Measurements from ENCODE around the gene CDCA4. TPM values are rescaled to one million over a fixed set of nuclear protein-coding genes. Genes with fewer than 3 reads are reported as not detected.

CDCA4 gene
- total RNA-seq, 1 experiment from 2014 or later = 57.7 TPM

DNA sequence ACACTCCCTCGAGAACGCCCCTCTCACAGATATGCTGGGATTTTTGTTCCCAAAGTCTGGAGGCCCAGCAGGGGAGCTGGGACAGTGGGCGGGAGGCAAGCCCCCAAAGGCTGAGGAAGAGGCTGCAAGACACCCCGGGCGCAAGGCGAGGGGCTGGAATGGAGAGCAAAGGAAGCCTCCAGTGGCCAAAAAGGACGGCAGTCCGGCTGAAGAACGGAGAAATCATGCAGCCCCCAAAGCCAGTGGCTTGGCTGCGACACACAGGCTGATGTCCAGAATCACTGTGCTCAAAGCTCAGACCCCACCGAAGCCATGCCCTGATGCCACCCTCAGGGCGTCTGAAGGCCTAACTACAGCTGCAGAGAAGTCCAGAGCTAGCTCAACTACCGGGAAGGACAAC lies 24.4 kb downstream of the CDCA4 start:
- TF ChIP-seq, protein P1, sequence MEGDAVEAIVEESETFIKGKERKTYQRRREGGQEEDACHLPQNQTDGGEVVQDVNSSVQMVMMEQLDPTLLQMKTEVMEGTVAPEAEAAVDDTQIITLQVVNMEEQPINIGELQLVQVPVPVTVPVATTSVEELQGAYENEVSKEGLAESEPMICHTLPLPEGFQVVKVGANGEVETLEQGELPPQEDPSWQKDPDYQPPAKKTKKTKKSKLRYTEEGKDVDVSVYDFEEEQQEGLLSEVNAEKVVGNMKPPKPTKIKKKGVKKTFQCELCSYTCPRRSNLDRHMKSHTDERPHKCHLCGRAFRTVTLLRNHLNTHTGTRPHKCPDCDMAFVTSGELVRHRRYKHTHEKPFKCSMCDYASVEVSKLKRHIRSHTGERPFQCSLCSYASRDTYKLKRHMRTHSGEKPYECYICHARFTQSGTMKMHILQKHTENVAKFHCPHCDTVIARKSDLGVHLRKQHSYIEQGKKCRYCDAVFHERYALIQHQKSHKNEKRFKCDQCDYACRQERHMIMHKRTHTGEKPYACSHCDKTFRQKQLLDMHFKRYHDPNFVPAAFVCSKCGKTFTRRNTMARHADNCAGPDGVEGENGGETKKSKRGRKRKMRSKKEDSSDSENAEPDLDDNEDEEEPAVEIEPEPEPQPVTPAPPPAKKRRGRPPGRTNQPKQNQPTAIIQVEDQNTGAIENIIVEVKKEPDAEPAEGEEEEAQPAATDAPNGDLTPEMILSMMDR (conservative IDR thresholded peaks at IDR 0.05) = no peak
- Histone ChIP-seq H2BK12ac (ENCODE audit: insufficient read length, low read depth, low read length) (no peak overlapping the region), H2BK15ac (ENCODE audit: low read depth, low read length) (no peak overlapping the region), H3K9me3 (ENCODE audit: control insufficient read depth, low read depth, low read length) (no peaks in the 10 kb centered on the region), H3K23ac (ENCODE audit: insufficient read length, low read depth, low read length) (no peak overlapping the region), H3K18ac (ENCODE audit: insufficient read length, low read depth, low read length) (no peak overlapping the region), H4K91ac (ENCODE audit: insufficient read length, low read depth, low read length) (no peak overlapping the region), H2BK20ac (ENCODE audit: low read depth, low read length, poor library complexity, severe bottlenecking) (no peak overlapping the region), H3K4me1 (ENCODE audit: insufficient read depth, low read length) (no peaks in the 10 kb centered on the region), H2AFZ (ENCODE audit: low read length) (no peak overlapping the region), H3K27me3 (ENCODE audit: insufficient read depth, low read length) (no peaks in the 10 kb centered on the region), H3K56ac (ENCODE audit: insufficient read length, low read depth, low read length) (no peak overlapping the region), H3K9ac (ENCODE audit: extremely low read depth, insufficient read length, low read length) (no peak overlapping the region), H4K20me1 (ENCODE audit: control insufficient read depth, insufficient read depth, insufficient read length) (no peaks in the 10 kb centered on the region), H2BK120ac (ENCODE audit: low read depth, low read length, poor library complexity, severe bottlenecking) (no peak overlapping the region), H4K5ac (ENCODE audit: insufficient read length, low read depth, low read length) (no peak overlapping the region), H2BK5ac (ENCODE audit: insufficient read length, low read length) (no peak overlapping the region), H3K4ac (ENCODE audit: low read depth, low read length) (no peak overlapping the region), H3T11ph (ENCODE audit: low read length) (no peak overlapping the region), H3K14ac (ENCODE audit: insufficient read depth, low read length) (no peak overlapping the region; the same call in 1 of the 2 replicates), H3K27ac (ENCODE audit: insufficient read length, low read depth, low read length) (no peak overlapping the region), H3K4me2 (ENCODE audit: insufficient read depth, insufficient read length, low read length) (no peak overlapping the region), H3K23me2 (ENCODE audit: insufficient read length, low read depth, low read length, poor library complexity, severe bottlenecking) (no peaks in the 10 kb centered on the region), H3K79me2 (ENCODE audit: insufficient read depth, low read length) (no peaks in the 10 kb centered on the region), H2AK5ac (ENCODE audit: insufficient read length, low read length) (no peak overlapping the region), H3K79me1 (ENCODE audit: insufficient read depth, low read depth, low read length, poor library complexity, severe bottlenecking) (no peaks in the 10 kb centered on the region), H4K8ac (replicated peaks; ENCODE audit: insufficient read length, low read depth, low read length) (no peak overlapping the region)
- no peaks in the 10 kb centered on the region for H3K4me1 Mint-ChIP-seq
- peaks cover 4 to 16% (median 8%) of the 10 kb centered on the region in 3 experiments for H3K36me3 Mint-ChIP-seq (ENCODE audit: insufficient read depth in 1 of 3, low read depth in 3 of 3)
- H3K9me3 Mint-ChIP-seq = peaks cover 0 to 3% of the 10 kb centered on the region in 2 experiments; a peak in 2 of 5 replicates
- DNase-seq = no peak
- H3K27me3 Mint-ChIP-seq (ENCODE audit: low read depth) = no peaks in the 10 kb centered on the region
- H3K4me3 Mint-ChIP-seq = no peak overlapping the region
- no CpG with 5 or more reads among the region's 13 CpGs for WGBS (ENCODE audit: extremely low coverage, insufficient read length, low lambda C conversion rate)
- H3K27ac Mint-ChIP-seq = no peak overlapping the region; a peak in 1 of 7 replicates
